ENCODE data around the gene BEGAIN.

Gene BEGAIN

GRCh38 chr14:100545359-100545758, 41.9 kb downstream of the BEGAIN start:
- Histone ChIP-seq H3K27me3 (ENCODE audit: low read depth) (no peaks in the 10 kb centered on the region), H3K36me3 (replicated peaks) (no peaks in the 10 kb centered on the region), H3K4me3 (no peak overlapping the region), H3K4me1 (no peaks in the 10 kb centered on the region; the same call in 1 of the 2 replicates), H3K9me3 (no peaks in the 10 kb centered on the region)
- in situ Hi-C loops (cut with MboI; ENCODE audit: low sequenced_read_pairs), result no loop called here
- DNase-seq (ENCODE audit: low spot score in 2 of 2), result no peak

GRCh38 chr14:100544506-100545141, 42.6 kb downstream of the BEGAIN start:
- no peak for DNase-seq (ENCODE audit: low spot score in 2 of 2)
- Histone ChIP-seq H3K4me1 (no peaks in the 10 kb centered on the region; the same call in 1 of the 2 replicates), H3K9me3 (no peaks in the 10 kb centered on the region), H3K36me3 (replicated peaks) (no peaks in the 10 kb centered on the region), H3K27me3 (ENCODE audit: low read depth) (no peaks in the 10 kb centered on the region), H3K4me3 (no peak overlapping the region)
- in situ Hi-C loops (cut with MboI; ENCODE audit: low sequenced_read_pairs), result no loop called here

GRCh38 chr14:100543471-100544455, 43.5 kb downstream of the BEGAIN start:
- Histone ChIP-seq H3K9me3 (no peaks in the 10 kb centered on the region), H3K27me3 (ENCODE audit: low read depth) (no peaks in the 10 kb centered on the region), H3K4me3 (no peak overlapping the region), H3K36me3 (replicated peaks) (no peaks in the 10 kb centered on the region), H3K4me1 (no peaks in the 10 kb centered on the region; the same call in 1 of the 2 replicates)
- in situ Hi-C loops (cut with MboI; ENCODE audit: low sequenced_read_pairs), result no loop called here
- no peak for DNase-seq (ENCODE audit: low spot score in 2 of 2)

GRCh38 chr14:100542619-100543205, 44.5 kb downstream of the BEGAIN start:
- Histone ChIP-seq H3K27me3 (ENCODE audit: low read depth) (no peaks in the 10 kb centered on the region), H3K4me1 (no peaks in the 10 kb centered on the region; the same call in 1 of the 2 replicates), H3K4me3 (no peak overlapping the region), H3K9me3 (no peaks in the 10 kb centered on the region), H3K36me3 (replicated peaks) (no peaks in the 10 kb centered on the region)
- in situ Hi-C loops (cut with MboI; ENCODE audit: low sequenced_read_pairs), result no loop called here
- no peak for DNase-seq (ENCODE audit: low spot score in 2 of 2)

- Histone ChIP-seq H3K4me3 (no peak overlapping the region), H3K36me3 (replicated peaks) (no peaks in the 10 kb centered on the region), H3K9me3 (no peaks in the 10 kb centered on the region), H3K27me3 (ENCODE audit: low read depth) (no peaks in the 10 kb centered on the region), H3K4me1 (no peaks in the 10 kb centered on the region; the same call in 1 of the 2 replicates)
- no peak for DNase-seq (ENCODE audit: low spot score in 2 of 2)
- in situ Hi-C loops (cut with MboI; ENCODE audit: low sequenced_read_pairs), result no loop called here
Observed at GRCh38 chr14:100541621-100542560, 45.3 kb downstream of the BEGAIN start.

GRCh38 chr14:100540926-100541620, 46.1 kb downstream of the BEGAIN start:
- H3K4me3 ChIP-seq, result no peak overlapping the region
- H3K4me1 ChIP-seq, result no peaks in the 10 kb centered on the region; the same call in 1 of the 2 replicates
- H3K9me3 ChIP-seq, result no peaks in the 10 kb centered on the region
- in situ Hi-C loops (cut with MboI; ENCODE audit: low sequenced_read_pairs), result no loop called here
- H3K36me3 ChIP-seq (replicated peaks), result no peaks in the 10 kb centered on the region
- no peaks in the 10 kb centered on the region for H3K27me3 ChIP-seq (ENCODE audit: low read depth)
- no peak for DNase-seq (ENCODE audit: low spot score in 2 of 2)

- H3K27me3 ChIP-seq (ENCODE audit: low read depth), result no peaks in the 10 kb centered on the region
- H3K36me3 ChIP-seq (replicated peaks), result no peaks in the 10 kb centered on the region
- peak in 1 of 2 experiments; percentile 48 for DNase-seq (ENCODE audit: low spot score in 2 of 2)
- no peaks in the 10 kb centered on the region; the same call in 1 of the 2 replicates for H3K4me1 ChIP-seq
- no peak overlapping the region for H3K4me3 ChIP-seq
- in situ Hi-C loops (cut with MboI; ENCODE audit: low sequenced_read_pairs), result no loop called here
- no peaks in the 10 kb centered on the region for H3K9me3 ChIP-seq
Observed at GRCh38 chr14:100540141-100540925, 46.9 kb downstream of the BEGAIN start.

- Histone ChIP-seq H3K27me3 (ENCODE audit: low read depth) (no peaks in the 10 kb centered on the region), H3K4me3 (no peak overlapping the region), H3K36me3 (replicated peaks) (no peaks in the 10 kb centered on the region), H3K9me3 (no peaks in the 10 kb centered on the region), H3K4me1 (no peaks in the 10 kb centered on the region)
- DNase-seq (ENCODE audit: low spot score in 2 of 2), result no peak
- in situ Hi-C loops (cut with MboI; ENCODE audit: low sequenced_read_pairs), result no loop called here
Observed at GRCh38 chr14:100539766-100540140, 47.5 kb downstream of the BEGAIN start.

GRCh38 chr14:100539003-100539660, 48.1 kb downstream of the BEGAIN start:
- H3K27me3 ChIP-seq (ENCODE audit: low read depth), result no peaks in the 10 kb centered on the region
- H3K4me1 ChIP-seq, result no peaks in the 10 kb centered on the region
- H3K36me3 ChIP-seq (replicated peaks), result no peaks in the 10 kb centered on the region
- in situ Hi-C loops (cut with MboI; ENCODE audit: low sequenced_read_pairs), result no loop called here
- no peak for DNase-seq (ENCODE audit: low spot score in 2 of 2)
- H3K4me3 ChIP-seq, result no peak overlapping the region
- no peaks in the 10 kb centered on the region for H3K9me3 ChIP-seq

- no peaks in the 10 kb centered on the region for H3K36me3 ChIP-seq (replicated peaks)
- no peak for DNase-seq (ENCODE audit: low spot score in 2 of 2)
- no peak overlapping the region for H3K4me3 ChIP-seq
- in situ Hi-C loops (cut with MboI; ENCODE audit: low sequenced_read_pairs), result no loop called here
- no peaks in the 10 kb centered on the region for H3K27me3 ChIP-seq (ENCODE audit: low read depth)
- H3K9me3 ChIP-seq, result no peaks in the 10 kb centered on the region
- H3K4me1 ChIP-seq, result no peaks in the 10 kb centered on the region
Observed at GRCh38 chr14:100538351-100539002, 48.7 kb downstream of the BEGAIN start.

GRCh38 chr14:100537446-100538350, 49.5 kb downstream of the BEGAIN start:
- Histone ChIP-seq H3K9me3 (no peaks in the 10 kb centered on the region), H3K27me3 (ENCODE audit: low read depth) (no peaks in the 10 kb centered on the region), H3K36me3 (replicated peaks) (no peaks in the 10 kb centered on the region), H3K4me3 (no peak overlapping the region), H3K4me1 (no peaks in the 10 kb centered on the region)
- in situ Hi-C loops (cut with MboI; ENCODE audit: low sequenced_read_pairs), result no loop called here
- DNase-seq (ENCODE audit: low spot score in 2 of 2), result no peak

All from HAP-1 (cell line).